Measurements from ENCODE around the gene PNPLA3.

Gene PNPLA3

DNA sequence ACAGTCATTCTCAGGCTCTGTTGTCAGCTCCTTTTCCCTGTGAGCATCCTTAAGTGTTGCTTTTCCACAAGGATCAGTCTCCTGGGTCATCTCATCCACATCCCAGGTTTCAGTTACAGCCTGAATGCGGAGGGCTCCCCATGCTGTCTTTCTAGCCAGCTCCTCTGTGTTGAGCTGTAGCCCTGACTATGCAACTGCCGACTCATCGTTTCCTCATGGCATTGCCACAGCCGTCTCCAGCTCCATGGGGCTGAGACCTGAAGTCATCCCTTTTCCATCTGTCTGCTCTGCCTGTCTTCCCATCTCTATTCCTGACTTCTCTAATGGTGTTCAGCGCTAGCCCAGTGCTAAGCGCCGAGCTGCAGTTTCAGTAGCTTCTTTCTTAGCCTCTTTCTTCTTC is 43.5 kb downstream of the PNPLA3 start:
- DNase-seq (ENCODE audit: low read depth): peak; percentile 7

DNA sequence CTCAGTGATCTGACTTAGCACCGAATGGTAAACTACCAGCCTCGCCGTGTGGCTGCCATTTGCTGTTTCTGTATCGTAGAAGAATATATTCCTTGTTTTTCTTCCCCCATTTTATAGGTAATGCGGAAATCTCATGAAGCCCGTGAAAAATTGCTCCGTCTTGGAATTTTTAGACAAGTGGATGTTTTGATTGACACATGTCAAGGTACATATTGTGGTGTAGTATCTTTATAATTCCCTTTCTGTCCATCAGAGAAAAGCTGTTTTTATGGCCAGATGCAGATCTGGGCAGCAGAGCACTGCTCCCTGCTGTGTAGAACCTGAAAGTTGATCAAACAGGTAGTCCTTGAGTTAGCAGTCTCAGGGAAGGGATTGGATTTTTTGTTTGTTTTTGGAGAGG is 45.0 kb downstream of the PNPLA3 start:
- no peak for DNase-seq (ENCODE audit: low read depth)

DNA sequence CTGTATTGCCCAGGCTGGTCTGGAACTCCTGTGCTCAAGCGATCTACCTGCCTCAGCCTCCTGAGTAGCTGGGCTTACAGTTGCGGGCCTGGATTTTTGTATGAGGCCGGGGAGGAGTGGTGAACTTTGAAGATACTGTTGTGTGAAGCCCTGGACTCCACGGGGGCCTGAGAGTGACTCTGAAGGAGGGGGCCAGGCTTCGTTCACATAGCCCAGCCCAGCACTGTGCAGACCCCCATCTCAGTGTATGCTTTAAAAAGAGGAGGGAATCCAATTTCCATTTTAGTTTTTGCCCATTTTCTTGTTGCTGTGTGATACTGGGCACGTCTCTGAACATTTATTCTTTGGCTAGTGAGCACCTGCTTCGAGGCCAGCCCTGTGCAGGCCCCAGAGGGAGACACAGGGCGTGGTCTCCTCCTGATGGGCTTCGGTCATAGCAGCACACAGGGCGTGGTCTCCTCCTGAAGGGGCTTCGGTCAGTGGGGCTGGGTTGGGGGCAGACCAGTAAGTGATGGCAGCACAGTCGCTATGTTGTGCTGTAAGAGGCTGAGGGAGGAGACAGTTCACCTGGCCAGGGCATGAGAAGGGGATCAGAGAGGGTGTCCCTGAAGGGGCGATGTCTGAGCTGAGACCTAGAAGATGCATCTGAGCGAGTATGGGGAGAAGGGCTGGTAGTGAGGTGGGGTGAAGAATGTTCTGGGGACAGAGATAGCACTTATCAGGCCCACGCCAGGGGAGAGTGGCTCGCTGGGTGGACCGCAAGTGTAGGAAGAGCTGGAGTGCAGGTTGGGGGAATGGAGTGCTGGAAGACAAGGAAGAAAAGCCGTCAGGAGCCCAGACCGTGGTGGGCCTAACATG is 45.6 kb downstream of the PNPLA3 start:
- DNase-seq (ENCODE audit: low read depth): no peak

DNA sequence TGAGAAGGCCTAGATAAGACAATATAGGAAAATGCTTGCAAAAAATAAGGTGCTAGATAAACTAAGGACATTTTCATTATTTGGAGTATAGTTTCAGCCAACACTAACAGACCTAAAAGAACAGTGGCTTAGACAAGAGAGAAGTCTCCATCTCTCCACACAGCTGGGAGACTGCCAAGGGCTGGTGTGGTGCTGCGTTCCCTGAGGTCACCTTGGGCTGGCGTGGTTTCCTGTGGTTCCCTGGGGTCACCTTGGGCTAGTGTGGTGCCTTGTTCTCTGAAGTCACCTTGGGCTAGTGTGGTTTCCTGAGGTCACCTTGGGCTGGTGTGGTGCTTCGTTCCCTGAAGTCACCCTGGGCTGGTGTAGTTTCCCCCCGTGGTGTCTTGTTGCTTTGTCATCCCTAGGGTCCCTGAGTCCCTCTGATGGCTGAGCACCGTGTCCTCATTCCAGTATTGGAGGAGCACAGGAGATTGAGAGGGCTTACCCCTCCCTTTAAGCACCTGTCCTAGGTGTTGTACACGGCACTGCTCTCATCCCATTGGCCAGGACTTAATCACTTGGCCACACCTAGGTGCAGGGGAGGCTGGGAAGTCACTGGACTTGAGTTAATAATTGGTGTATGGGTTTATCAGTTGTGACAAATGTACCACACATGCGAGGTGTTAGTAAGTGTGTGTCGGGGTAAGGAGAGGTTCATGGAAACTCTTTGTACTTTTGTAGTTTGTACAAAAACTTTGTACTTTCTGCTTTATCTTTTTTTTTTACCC is 46.6 kb downstream of the PNPLA3 start:
- no peak for DNase-seq (ENCODE audit: low read depth)

DNA sequence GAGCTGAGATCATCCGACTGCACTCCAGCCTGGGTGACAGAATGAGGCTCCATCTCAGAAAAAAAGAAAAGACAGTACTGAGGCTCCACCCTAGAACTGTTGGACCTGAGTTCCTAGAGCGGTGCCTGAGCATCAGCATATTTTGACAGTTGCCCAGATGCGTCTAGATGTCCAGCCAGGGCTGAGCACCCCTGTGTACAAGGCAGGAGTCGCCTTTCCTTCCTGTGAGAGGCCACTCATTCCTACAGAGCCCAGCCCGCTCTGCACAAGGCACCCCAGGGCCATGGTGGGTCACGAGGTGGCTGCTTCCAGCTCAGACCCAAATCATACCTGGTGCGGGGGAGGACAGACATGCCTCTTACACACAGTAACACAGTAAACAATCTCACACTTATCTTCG is 47.5 kb downstream of the PNPLA3 start:
- no peak for DNase-seq (ENCODE audit: low read depth)

DNA sequence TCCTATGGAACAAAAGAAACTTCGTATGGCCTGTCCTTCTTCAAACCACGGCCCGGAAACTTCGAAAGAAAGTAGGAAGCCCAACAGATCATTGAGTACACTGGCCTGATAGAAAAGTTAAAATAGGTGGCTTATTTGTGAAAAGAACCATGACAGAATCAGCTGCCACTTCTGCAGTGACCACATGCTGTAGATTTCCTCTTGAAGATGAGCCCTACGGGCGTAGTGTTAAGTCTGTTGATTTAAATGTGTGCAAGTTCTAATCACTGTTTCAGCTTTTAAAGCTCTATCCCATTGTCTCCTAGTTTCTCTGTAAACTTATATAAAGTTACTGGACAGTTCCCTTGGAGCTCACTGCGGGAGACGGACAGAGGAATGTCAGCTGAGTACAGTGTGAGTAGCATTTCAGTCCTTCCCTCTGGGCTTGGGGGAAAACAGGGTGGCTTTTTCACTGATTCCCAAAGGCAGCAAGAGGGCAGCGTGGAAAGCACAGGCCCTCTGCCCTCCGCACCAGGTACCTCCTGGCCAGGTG is 49.4 kb downstream of the PNPLA3 start:
- no peak for DNase-seq (ENCODE audit: low read depth)

DNA sequence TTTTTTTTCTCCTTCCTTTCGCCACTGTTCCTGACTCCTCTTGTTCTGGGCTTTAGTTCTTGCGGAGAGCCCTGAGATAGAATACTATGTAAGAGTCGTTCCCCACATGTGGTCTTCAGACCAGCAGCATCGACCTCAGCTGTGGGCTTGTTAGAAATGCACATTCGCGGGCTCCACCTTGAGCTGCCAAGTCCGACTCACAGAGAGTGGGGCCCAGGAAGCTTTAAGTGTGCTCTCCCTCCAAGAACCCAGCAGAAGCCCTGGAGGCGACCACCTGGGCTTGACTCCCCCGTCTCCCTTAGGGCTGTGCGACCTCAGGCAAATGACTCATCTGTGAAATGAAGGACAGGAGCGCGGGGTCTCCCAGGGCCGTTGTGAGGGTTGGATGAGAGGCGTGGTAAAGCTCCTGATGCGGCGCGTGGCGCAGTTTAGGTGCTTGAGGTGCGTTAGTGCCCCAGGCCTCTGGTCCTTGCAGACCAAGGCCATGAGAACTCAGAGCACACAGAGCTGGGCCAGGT is 50.5 kb downstream of the PNPLA3 start:
- DNase-seq (ENCODE audit: low read depth): no peak

DNA sequence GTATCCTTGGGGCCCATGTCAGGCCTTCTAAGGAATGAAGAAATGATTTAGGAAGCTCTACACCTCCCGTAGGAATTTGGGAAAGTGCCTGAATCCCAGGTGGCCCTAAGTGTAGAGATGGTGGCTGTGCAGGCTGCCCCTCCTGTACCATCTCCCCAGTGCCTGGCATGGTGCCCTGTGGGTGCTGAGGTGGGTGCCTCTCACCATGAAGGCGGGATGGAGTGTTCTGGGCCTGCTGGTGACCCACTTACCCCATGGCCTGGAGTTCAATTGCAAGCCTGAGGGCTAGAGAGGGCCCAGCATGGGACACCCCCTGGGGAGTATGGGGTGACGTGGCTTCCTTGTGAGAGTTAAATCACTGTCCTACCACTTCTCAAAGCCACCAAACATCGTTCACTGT is 51.4 kb downstream of the PNPLA3 start:
- DNase-seq (ENCODE audit: low read depth): no peak

DNA sequence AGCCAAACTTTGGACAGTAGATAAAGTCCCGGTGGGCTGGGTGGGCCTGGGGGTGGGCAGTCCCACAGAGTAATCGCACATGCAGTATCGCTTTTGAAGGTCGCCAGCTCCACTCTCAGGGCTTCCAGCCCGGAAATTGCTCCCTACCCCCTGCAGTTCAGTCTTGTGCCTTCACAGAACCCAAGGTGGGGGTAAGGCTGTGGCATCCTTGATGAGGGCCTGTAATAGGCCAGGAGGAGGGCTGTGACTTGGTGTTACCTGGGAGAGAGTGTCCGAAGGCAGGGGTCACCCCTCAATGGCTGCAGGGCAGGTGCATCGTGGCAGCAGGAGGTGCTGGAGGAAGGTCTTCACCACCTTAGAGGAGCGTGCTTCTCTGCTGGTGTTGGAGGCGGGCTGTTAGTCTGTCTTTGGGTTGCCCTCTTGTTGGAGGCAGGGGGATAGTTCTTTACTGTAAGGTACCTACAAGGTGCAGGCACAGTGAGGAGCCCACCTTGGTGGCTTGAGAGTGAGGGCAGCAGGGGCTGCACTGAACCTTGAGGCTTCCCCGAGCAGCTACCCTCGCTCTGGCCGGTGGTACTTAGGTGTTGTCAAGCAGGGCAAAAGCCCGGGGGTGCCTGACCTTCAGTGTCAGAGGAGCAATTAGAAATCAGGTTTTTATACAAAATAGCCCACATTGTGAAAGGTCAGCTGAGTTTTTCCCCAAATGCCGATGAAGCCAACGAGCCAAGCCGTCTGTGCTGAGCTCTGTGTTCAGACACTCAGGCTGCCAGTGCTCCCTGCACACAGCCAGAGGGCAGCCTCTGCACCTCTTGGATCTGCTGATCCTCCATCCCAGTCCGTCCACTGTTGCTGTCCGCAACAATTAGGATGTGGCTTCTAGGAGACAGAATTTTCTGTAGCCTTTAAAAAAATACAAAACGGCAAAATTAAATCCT is 53.5 kb downstream of the PNPLA3 start:
- DNase-seq (ENCODE audit: low read depth): no peak

DNA sequence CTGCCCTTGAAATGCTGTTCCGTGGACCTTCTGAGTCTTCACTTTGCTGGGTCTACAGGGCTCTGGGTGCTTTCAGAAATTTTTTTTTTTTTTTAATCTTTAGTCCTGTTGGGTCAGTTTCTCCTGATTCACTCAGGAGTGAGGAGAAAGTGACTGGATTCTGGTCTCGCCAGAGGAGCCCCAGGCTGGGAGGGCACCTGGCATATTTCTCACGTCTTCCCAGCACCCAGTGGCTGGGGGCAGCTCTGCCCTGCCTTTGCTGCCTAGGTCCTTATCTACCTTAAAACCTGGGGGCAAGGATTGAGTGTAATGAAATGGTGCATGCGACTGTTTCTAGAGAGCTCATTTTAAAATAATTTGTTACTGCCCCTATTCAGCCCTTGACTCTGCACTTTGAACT is 55.0 kb downstream of the PNPLA3 start:
- DNase-seq (ENCODE audit: low read depth): no peak

DNA sequence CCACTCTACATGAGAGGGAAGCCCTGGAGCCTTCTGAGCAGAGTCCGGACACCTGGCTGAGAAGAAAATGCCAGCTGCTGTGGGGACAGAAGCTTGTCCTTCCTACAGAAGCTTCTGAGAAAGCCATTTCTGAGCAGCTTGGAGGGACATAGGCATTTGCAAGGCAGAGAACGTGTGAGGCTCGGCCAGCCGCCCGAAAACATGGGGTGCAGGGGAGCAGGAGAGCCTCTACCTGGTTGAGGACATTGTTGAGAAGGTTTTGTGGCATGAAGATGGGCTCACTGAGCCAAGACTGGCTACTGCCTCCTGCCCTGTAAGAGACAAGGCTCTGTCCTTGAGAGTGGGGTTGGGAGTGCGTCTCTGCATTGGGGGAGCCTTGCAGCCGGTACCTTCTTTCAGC is 57.0 kb downstream of the PNPLA3 start:
- no peak for DNase-seq (ENCODE audit: low read depth)

DNA sequence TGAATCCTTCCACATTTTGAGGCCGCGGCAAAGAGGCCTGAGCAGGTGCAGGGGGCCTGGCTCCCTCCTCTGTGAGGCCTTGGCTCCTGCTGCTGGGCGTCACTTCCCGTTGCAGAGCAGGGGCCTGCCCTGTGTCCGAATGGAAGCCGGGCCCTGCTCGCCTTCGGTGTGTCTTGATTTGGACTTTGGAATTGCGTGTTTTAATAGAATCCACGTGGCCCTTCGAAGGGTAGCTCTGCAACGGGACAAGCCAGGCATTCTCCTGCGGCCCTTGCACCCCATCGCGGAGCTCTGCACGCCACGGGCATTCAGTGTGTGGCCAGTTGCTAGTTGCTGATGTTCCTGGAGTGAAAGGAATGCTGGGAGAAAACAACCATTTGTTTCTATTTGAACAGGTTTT is 57.4 kb downstream of the PNPLA3 start:
- DNase-seq (ENCODE audit: low read depth): no peak

DNA sequence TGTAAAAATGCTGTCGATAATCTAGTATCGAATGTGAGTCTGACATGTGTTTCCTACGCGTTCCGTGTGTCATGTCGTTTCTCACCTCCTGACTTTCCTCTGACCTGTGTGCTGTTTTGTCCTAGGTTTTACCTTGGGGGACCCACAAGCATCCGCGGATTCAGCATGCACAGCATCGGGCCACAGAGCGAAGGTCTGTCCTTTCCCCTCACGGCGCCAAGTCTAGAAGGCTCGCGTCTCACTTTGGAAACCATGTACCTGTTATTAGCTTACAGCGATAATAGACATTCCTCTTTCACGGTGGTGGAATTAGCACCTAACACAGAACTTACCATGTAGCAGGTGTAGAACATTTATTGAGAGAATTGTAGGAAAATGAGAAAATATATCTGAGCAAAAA is 60.2 kb downstream of the PNPLA3 start:
- no peak for DNase-seq (ENCODE audit: low read depth)

DNA sequence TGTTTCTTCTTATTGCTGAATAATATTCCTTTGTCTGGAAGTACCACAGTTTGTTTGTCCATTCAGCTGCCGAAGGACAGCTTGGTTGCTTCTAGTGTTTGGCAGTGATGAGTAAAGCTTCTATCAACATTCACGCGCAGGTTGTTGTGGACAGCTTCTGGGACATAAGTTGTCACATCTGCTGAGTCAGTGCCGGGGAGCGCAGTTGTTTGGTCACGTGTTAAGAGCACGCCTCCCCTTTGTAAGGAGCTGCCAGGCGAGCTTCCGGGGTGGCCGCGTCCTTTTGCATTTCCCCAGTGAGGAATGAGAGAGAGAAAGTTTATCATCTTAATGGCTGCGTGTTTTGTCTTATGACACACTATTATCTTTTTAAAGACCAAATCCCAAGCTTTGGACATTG is 61.9 kb downstream of the PNPLA3 start:
- DNase-seq (ENCODE audit: low read depth): no peak

DNA sequence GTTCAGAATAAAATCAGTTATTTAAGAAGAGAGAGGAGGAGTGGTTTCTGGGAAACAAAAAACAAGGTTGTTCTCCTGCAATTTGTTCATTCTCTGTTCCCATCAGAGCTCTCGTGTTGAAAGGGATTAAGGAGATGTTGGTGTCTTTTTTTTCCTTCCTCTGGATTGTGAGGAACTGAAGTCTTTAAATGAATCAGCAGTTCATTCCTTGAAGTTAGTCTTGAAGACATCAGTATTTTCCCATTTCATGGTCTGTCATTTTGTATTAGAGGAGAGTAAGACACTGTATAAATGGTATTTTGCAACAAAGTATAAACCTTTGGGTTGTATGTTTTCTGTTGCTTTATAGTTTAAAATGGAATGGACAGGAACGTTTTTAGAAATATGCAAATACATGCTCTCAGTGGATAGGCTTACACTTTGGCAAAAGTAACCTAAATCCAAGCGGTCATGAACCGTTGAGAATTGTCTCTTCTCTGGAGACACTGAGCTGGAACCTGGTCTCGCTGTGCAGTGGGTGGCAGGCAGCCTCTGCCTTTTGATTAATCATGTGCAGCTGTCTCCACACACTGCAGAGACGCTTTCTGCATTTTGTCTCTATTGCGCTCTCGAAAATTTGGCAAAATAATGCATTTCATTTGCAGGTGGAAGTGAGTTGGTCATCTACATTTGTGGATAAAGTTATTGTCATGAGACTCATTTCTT is 64.7 kb downstream of the PNPLA3 start:
- DNase-seq (ENCODE audit: low read depth): no peak

DNA sequence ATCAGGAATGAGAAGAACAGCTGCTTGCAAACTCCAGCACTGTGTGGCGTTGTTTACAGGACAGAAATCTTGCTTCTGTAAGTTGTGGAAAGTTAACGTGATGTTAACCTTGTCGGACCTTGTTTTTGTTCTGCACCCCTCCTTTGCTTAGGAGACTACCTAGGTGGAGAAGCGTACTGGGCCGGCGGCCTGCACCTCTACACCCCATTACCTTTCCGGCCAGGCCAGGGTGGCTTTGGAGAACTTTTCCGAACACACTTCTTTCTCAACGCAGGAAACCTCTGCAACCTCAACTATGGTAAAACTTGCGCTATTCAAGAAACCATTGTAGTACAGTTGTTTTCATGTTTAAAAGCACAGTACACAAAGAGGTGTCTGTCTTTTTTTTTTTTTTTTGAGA is 65.4 kb downstream of the PNPLA3 start:
- no peak for DNase-seq (ENCODE audit: low read depth)

DNA sequence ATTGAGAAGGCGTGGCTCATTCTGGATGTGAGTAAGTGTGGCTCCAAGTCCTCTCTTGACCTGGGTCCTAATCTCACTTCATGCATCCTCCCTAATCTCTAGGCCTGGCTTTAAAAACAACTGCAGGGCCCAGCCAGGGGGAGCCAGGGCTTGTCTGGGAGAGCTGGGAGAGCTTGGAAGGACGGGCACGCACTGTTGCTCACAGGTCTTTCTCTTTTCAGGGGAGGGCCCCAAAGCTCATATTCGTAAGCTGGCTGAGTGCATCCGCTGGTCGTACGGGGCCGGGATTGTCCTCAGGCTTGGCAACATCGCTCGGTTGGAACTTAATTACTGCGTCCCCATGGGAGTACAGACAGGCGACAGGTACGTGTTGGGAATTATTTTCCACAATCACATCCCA is 66.4 kb downstream of the PNPLA3 start:
- no peak for DNase-seq (ENCODE audit: low read depth)

DNA sequence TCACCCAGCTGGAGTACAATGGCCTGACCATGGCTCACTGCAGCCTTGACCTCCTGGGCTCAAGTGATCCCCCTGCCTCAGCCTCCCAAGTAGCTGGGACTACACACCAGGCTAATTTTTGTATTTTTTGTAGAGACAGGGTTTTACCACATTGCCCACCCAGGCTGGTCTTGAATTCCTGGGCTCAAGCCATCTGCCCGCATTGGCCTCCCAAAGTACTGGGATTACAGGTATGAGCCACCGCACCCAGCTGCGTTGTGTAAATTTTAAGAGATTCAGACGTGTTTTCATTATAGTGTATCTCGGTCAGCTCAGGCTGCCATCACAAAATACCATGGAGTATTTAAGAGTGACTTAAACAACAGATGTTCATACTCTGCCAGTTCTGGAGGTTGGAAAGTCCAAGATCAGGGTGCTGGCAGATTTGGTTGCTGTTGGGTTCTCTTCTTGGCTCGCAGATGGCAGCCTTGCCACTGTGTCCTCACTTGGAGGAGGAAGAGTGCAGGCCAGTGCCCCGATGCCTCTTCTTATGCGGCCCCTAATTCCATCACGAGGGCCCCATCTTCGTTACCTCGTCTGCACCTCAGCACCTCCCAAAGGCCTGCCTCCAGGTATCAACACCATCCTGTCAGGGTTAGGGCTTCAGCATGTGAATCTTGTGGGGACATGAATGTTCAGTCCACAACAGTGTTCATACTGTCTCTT is 67.9 kb downstream of the PNPLA3 start:
- no peak for DNase-seq (ENCODE audit: low read depth)

DNA sequence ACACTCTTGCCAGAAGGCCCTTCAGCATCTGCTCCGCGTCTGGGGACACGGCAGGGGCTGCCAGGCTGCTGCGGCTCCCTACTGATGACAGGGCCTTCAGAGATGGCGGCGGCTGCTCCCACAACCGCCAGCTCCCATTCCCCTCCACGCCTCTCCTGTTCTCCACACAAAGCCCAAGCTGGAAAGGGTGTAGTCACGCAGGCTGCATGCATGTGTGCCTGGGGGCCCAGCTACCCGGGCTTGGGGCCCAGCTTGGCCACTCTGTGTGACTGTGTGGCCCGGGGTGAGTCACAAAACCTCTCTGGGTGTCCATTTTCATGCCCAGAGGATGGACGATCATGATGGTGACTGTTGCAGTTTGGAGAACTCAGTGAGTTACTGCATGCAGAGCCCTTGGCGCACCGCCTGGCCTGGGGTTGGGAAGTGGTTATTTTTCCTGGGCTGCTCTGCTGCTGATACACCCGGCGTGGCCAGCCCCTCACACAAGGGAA is 68.8 kb downstream of the PNPLA3 start:
- no peak for DNase-seq (ENCODE audit: low read depth)

DNA sequence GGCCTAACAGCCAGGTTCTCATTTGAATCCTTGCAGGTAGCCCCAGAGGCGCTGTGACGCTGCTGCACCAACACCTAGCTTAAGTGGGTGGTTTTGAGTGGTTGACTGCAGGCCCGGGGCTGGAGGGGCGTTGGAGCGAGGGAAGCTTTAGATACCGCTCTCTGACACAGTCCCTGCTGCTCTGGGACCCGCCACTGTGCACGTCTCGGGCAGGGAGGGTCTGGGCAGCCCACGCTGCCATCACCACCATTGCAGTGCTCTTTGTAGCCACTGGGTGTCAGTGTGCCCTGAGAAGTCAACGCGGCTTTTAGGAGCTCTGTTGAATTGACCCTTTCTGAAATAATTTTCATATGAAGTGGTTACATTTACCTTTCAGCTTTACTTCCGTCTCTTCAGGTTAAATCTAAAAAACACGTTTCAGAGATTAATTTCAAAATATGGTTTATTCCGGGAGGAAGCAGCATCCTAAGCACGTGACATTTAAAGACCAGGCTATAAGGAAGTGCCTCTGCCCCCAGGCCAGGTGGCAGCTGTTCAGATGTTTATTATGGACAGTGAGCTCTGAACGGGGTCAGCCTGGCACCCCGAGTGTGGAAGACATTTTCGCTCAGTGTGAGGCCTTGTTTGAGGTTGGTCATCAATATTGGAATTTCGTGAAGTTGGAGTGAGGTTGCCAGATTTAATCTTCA is 69.6 kb downstream of the PNPLA3 start:
- peak; percentile 39 for DNase-seq (ENCODE audit: low read depth)
